NB4 (cell line): Measurements from ENCODE around the gene PLA2G6.
"Not testable (repeated sequence)": the region's sequence is repeated elsewhere in the genome, so short reads cannot be mapped to it uniquely, and the experiment has no call there.

Experiments used
- DNase-seq: peaks from one replicate; pipeline ENCODE4 v3.0.0; 2010; ENCODE audit warnings: low read depth
- H3K4me3 ChIP-seq: one replicate; pipeline ENCODE4 v1.5.1; 2011; ENCODE audit warnings: mild to moderate bottlenecking, low read depth, low read length, moderate library complexity
- CTCF ChIP-seq: IDR thresholded peaks from one replicate; pipeline ENCODE4 v1.5.1; 2012; ENCODE audit warnings: low read depth, low read length
- MAX ChIP-seq: IDR thresholded peaks from 2 replicates; pipeline ENCODE4 v1.6.1; 2011; ENCODE audit warnings: low read depth, low read length
- MYC ChIP-seq: IDR thresholded peaks from 2 replicates; pipeline ENCODE4 v1.6.1; 2011; ENCODE audit warnings: low read depth, low read length
- POLR2A ChIP-seq: IDR thresholded peaks from 2 replicates; pipeline ENCODE4 v1.6.1; 2011; ENCODE audit warnings: mild to moderate bottlenecking; ENCODE audit not compliant: insufficient read length; ENCODE audit errors: extremely low read depth

The PLA2G6 gene

GRCh38 chr22:38081636-38081940 lies 100.0 kb downstream of the PLA2G6 start:
- H3K4me3 ChIP-seq: no peak overlapping the region
- TF ChIP-seq POLR2A: no peak
- TF ChIP-seq CTCF: no peak
- TF ChIP-seq MAX: no peak
- TF ChIP-seq MYC: no peak
- no peak for DNase-seq

GRCh38 chr22:38080850-38081635 lies 100.6 kb downstream of the PLA2G6 start:
- TF ChIP-seq MYC (no peak), POLR2A (no peak), MAX (no peak), CTCF (no peak)
- DNase-seq: peak; percentile 29
- H3K4me3 ChIP-seq: no peak overlapping the region

GRCh38 chr22:38080474-38080849 lies 101.2 kb downstream of the PLA2G6 start:
- no peak overlapping the region for H3K4me3 ChIP-seq
- TF ChIP-seq MAX (no peak), CTCF (no peak), MYC (no peak), POLR2A (no peak)
- DNase-seq: no peak

GRCh38 chr22:38079804-38080203 lies 101.8 kb downstream of the PLA2G6 start:
- DNase-seq: no peak
- TF ChIP-seq MYC (no peak), MAX (no peak), POLR2A (no peak), CTCF (no peak)
- H3K4me3 ChIP-seq: no peak overlapping the region

- H3K4me3 ChIP-seq, DNase-seq: not testable (repeated sequence)
These were observed 102.4 kb downstream of the PLA2G6 start for GRCh38 chr22:38079208-38079607.

- no peak for DNase-seq
- TF ChIP-seq CTCF: no peak
- no peak for TF ChIP-seq MAX
- TF ChIP-seq MYC: no peak
- no peak for TF ChIP-seq POLR2A
- no peak overlapping the region for H3K4me3 ChIP-seq
These were observed 103.4 kb downstream of the PLA2G6 start for GRCh38 chr22:38078046-38078840.
